ENCODE results near the gene MRGPRG.

DNA sequence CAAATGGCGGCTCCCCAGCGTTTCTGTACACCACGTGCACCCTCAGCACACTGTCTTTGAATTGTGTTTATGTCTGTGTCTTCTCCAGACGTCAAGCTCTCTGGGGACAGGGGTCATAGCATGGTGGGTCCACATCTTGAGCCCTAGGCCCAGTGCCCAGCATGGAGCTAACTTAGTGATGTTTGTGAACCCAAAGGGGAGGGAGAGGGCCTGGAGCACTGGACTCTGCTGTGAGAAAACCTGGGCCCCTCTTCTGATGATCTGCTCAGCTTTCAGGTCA is 4.3 kb downstream of the MRGPRG start:
- TF ChIP-seq EZH2phosphoT487 (IDR thresholded peaks at IDR 0.05; ENCODE audit: borderline replicate concordance) (no peak), CTCF (IDR thresholded peaks at IDR 0.05 in 2 of 3, conservative IDR thresholded peaks at IDR 0.05 in 1 of 3; ENCODE audit: borderline replicate concordance in 1 of 3, insufficient read depth in 1 of 3, low read depth in 2 of 3, low read length in 2 of 3) (no peak), EZH2 (IDR thresholded peaks at IDR 0.05) (no peak), POLR2AphosphoS5 (IDR thresholded peaks at IDR 0.05; ENCODE audit: low read depth, low read length) (no peak), JUND (IDR thresholded peaks at IDR 0.05) (no peak), ELF1 (IDR thresholded peaks at IDR 0.05; ENCODE audit: borderline replicate concordance, low read depth) (no peak)
- TF ChIP-seq, protein P1, sequence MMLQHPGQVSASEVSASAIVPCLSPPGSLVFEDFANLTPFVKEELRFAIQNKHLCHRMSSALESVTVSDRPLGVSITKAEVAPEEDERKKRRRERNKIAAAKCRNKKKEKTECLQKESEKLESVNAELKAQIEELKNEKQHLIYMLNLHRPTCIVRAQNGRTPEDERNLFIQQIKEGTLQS (IDR thresholded peaks at IDR 0.05) = no peak

All from HCT116 (cell line).